Ovary (tissue), 9 donors: Measurements from ENCODE around the gene GNG14. TPM values are rescaled to one million over a fixed set of nuclear protein-coding genes. Genes with fewer than 3 reads are reported as not detected.

ENCODE experiments used
- DNase-seq, 5 donors: peaks; one replicate each; pipeline ENCODE4 v3.0.0-alpha.2; 2019 to 2020
- H3K27ac ChIP-seq, 2 donors: fragments of 200-600 bp; one replicate each; pipeline versions ENCODE4 v1.5.1 to v1.8.0; 2019 to 2022
- H3K27me3 ChIP-seq: fragments of 200-600 bp; one replicate; pipeline ENCODE4 v1.8.0; 2022
- H3K36me3 ChIP-seq: fragments of 200-600 bp; sonication (generic); one replicate; pipeline ENCODE4 v1.5.1; 2019
- H3K4me1 ChIP-seq: one replicate; pipeline ENCODE4 v1.8.1; 2013; ENCODE audit warnings: mild to moderate bottlenecking, moderate library complexity; ENCODE audit not compliant: insufficient read depth
- H3K4me3 ChIP-seq: fragments of 200-600 bp; sonication (generic); one replicate; pipeline ENCODE4 v1.5.1; 2017
- H3K9me3 ChIP-seq, 2 donors: fragments of 200-600 bp in 1 of 2; sonication (generic) in 1 of 2; one replicate each; pipeline versions ENCODE4 v1.5.1 to v1.8.1; 2013 to 2019; ENCODE audit warnings: mild to moderate bottlenecking in 1 of 2, moderate library complexity in 1 of 2
- EP300 ChIP-seq: sonication (generic); formaldehyde crosslinking; IDR thresholded peaks from one replicate; pipeline ENCODE4 v1.6.1; 2017; ENCODE audit warnings: antibody characterized with exemption
- POLR2A ChIP-seq: fragments of 450-650 bp; IDR thresholded peaks from one replicate; pipeline ENCODE4 v1.6.1; 2017; ENCODE audit warnings: antibody characterized with exemption, mild to moderate bottlenecking, moderate library complexity
- WGBS, 3 donors: extraction: QIAGEN DNeasy Blood & Tissue Kit in 1 of 3; methylation state at CpG; one replicate each; pipeline versions ENCODE4 v1.1.5 to v1.1.7; 2013 to 2017; 5-methylcytosine and 5-hydroxymethylcytosine counted together
- intact Hi-C, 4 donors: fragments of 100-400 bp; cut with DNase I; formaldehyde crosslinking; loops; one replicate each; pipeline versions ENCODE4 v1.11.0 to v1.15.1; 2022 to 2023
- polyA plus RNA-seq, 2 donors: library from polyadenylated mRNA; stranded (reverse); fragments of 200-250 nt in 1 of 2; fragments of 350-450 nt in 1 of 2; fragmentation: Illumina TruSeq in 1 of 2; extraction: RNeasy Lipid Tissue Mini Kit (QIAGEN cat#74804) in 1 of 2; gene quantifications; one replicate each; pipeline ENCODE4 v1.2.3, GENCODE V29; 2013 to 2014
- small RNA-seq: library from RNA; depleted of rRNA; stranded (forward); fragments of <200 nt; gene quantifications from one replicate; pipeline ENCODE3, GENCODE V24; 2016
- total RNA-seq, 7 donors: library from RNA; depleted of rRNA in 2 of 7; stranded (reverse); fragments of >200 nt in 2 of 7; fragmentation: NEBNext Ultra II Directional in 3 of 7; extraction: Animal tissue kit (Norgen Biotek cat#: 25700) in 3 of 7; gene quantifications; one replicate each; pipeline versions ENCODE4 v1.1.0 to v1.2.4, GENCODE V29; 2016 to 2023
- TF ChIP-seq, protein P1 (sequence below), 3 donors: fragments of 450-650 bp in 2 of 3; fragments of 200-600 bp in 1 of 3; IDR thresholded peaks; one replicate each; pipeline versions ENCODE4 v1.5.1 to v1.8.0; 2016 to 2022; ENCODE audit warnings: antibody characterized with exemption in 3 of 3, mild to moderate bottlenecking in 1 of 3
- donor health status: DM: no; HTN: no; CAD: no; lungs with moderate emphysema.
- donor health status: DM: no; HTN: no; CAD: no.
- donor health status: Bipolar disorder and iron deficiency.
- donor health status: DM: yes; HTN: yes; CAD: no.
- donor health status: DM: no; HTN: no; CAD: no.
- donor health status: DM: yes; HTN: yes; CAD: no.

GNG14 gene
- total and polyA plus RNA-seq, 9 donors = not detected

- no peaks in the 10 kb centered on the region for H3K36me3 ChIP-seq
- H3K4me3 ChIP-seq = peak within 1 kb of the TSS; percentile 87
- no peaks in the 10 kb centered on the region for H3K27me3 ChIP-seq
- no peaks in the 10 kb centered on the region for H3K9me3 ChIP-seq
- peak; percentile 71 to 94 (median 83) for DNase-seq
- TF ChIP-seq EP300 (no peak), POLR2A (peak; percentile 53)
- TF ChIP-seq, protein P1, sequence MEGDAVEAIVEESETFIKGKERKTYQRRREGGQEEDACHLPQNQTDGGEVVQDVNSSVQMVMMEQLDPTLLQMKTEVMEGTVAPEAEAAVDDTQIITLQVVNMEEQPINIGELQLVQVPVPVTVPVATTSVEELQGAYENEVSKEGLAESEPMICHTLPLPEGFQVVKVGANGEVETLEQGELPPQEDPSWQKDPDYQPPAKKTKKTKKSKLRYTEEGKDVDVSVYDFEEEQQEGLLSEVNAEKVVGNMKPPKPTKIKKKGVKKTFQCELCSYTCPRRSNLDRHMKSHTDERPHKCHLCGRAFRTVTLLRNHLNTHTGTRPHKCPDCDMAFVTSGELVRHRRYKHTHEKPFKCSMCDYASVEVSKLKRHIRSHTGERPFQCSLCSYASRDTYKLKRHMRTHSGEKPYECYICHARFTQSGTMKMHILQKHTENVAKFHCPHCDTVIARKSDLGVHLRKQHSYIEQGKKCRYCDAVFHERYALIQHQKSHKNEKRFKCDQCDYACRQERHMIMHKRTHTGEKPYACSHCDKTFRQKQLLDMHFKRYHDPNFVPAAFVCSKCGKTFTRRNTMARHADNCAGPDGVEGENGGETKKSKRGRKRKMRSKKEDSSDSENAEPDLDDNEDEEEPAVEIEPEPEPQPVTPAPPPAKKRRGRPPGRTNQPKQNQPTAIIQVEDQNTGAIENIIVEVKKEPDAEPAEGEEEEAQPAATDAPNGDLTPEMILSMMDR (IDR thresholded peaks at IDR 0.05) = peak in 2 of 3 donors; percentile 42 to 58
- H3K27ac ChIP-seq = peak within 1 kb of the TSS; percentile 52 to 77
- H3K4me1 ChIP-seq = peaks cover 16% of the 10 kb centered on the region
- 0 to 1% (median 0%) methylated on average over 24 to 29 of the region's 29 CpGs for WGBS, 3 donors
- intact Hi-C loops = loop anchor here in 1 of 4 donors (2.0 kb wide), 1 partner anchor 40 kb away; no protein-coding TSS in a partner anchor
Observed at GRCh38 chr19:12736995-12737834, 49.4 kb downstream of the GNG14 start, which contains the start of gene GET3. Gene GET3 (plus strand): TSS chr19:12737497. CDS start chr19:12737506, 9 bp downstream.

DNA sequence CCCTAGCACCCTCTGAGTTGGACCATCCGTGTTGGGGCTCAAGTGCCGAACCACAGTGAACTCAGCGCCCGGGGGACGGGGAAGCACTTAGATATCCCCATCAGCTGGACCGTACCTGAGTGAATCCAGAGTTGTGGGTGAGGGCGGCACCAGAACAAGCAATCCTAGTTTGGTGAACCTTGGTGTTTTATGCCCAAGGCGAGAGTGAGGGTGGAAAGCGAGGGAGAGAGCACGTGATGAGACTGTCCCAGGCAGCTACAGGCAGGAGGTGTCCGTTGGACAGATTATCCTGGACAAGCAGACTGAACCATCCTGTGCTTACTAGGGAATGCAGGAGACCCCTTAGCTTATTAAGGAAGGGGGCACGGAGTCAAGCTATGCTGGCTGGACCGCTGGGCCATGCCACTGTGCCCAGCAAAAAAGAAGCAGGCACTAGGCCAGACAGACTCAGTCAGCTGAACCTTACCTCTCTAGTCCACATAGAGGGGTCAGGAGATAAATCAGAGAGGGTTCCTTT is 50.1 kb downstream of the GNG14 start:
- Histone ChIP-seq H3K9me3 (no peaks in the 10 kb centered on the region), H3K4me1 (peaks cover 13% of the 10 kb centered on the region), H3K27me3 (no peaks in the 10 kb centered on the region), H3K27ac (no peak overlapping the region), H3K36me3 (no peaks in the 10 kb centered on the region), H3K4me3 (peak overlapping the region; percentile 87)
- intact Hi-C loops = loop anchor here in 1 of 4 donors (2.0 kb wide), 1 partner anchor 39 kb away; no protein-coding TSS in a partner anchor
- no peak for DNase-seq
- TF ChIP-seq EP300 (no peak), POLR2A (no peak)
- TF ChIP-seq, protein P1 (IDR thresholded peaks at IDR 0.05) = no peak
- 6 to 12% (median 7%) methylated on average over 13 of the region's 13 CpGs for WGBS, 3 donors

Small RNA genes within 50 kb of the gene (small RNA-seq; reads per million reads assigned to genes)
- 38.4 reads per million, percentile 89 among the genes with 10 or more reads in this experiment for gene SNORD41

Other genes with a start within 250 kb of the GNG14 start
- gene ZNF443, start 247.0 kb upstream of the GNG14 start, total RNA-seq = 1 to 10 TPM; 2.1 to 5.7 (median 4.4) TPM
- 1 to 10 TPM; 2.7 to 3.3 TPM for gene ZNF443, start 247.0 kb upstream of the GNG14 start, polyA plus RNA-seq
- gene ZNF709, start 203.2 kb upstream of the GNG14 start, total RNA-seq = 1 to 10 TPM; 3.9 to 9.7 (median 7.6) TPM
- 1 to 10 TPM; 2.5 to 3.0 TPM for gene ZNF709, start 203.2 kb upstream of the GNG14 start, polyA plus RNA-seq
- gene ZNF564, start 136.5 kb upstream of the GNG14 start, total RNA-seq = 10 to 100 TPM in 6 of 7 donors, 1 to 10 TPM in 1; 7.9 to 23.2 (median 16.6) TPM
- gene ZNF564, start 136.5 kb upstream of the GNG14 start, polyA plus RNA-seq = 1 to 10 TPM; 7.2 to 8.8 TPM
- 10 to 100 TPM in 1 of 7 donors, 1 to 10 TPM in 6; 5.3 to 12.5 (median 7.2) TPM for gene ZNF490, start 77.2 kb upstream of the GNG14 start, total RNA-seq
- gene ZNF490, start 77.2 kb upstream of the GNG14 start, polyA plus RNA-seq = 1 to 10 TPM in 1 of 2 donors, under 1 TPM in 1; 0.98 to 3.7 TPM
- 10 to 100 TPM; 16.4 to 44.3 (median 35.2) TPM for gene ZNF791, start 77.1 kb upstream of the GNG14 start, total RNA-seq
- gene ZNF791, start 77.1 kb upstream of the GNG14 start, polyA plus RNA-seq = 10 to 100 TPM; 13.6 to 21.7 TPM
- 10 to 100 TPM; 17.8 to 63.7 (median 49.8) TPM for gene MAN2B1, start 21.3 kb upstream of the GNG14 start, total RNA-seq
- 10 to 100 TPM; 23.5 to 35.0 TPM for gene MAN2B1, start 21.3 kb upstream of the GNG14 start, polyA plus RNA-seq
- gene WDR83, start 21.2 kb upstream of the GNG14 start, total RNA-seq = 10 to 100 TPM; 10.5 to 15.1 (median 11.9) TPM
- 10 to 100 TPM in 1 of 2 donors, 1 to 10 TPM in 1; 2.8 to 16.3 TPM for gene WDR83, start 21.2 kb upstream of the GNG14 start, polyA plus RNA-seq
- 100 to 1,000 TPM in 1 of 7 donors, 10 to 100 TPM in 6; 63.7 to 147 (median 89.7) TPM for gene DHPS, start 6.1 kb upstream of the GNG14 start, total RNA-seq
- gene DHPS, start 6.1 kb upstream of the GNG14 start, polyA plus RNA-seq = 10 to 100 TPM; 72.8 to 92.7 TPM
- gene FBXW9, start 8.6 kb downstream of the GNG14 start, total RNA-seq = 10 to 100 TPM in 1 of 7 donors, 1 to 10 TPM in 6; 3.5 to 14.8 (median 5.2) TPM
- gene FBXW9, start 8.6 kb downstream of the GNG14 start, polyA plus RNA-seq = 1 to 10 TPM in 1 of 2 donors, under 1 TPM in 1; 0.37 to 6.8 TPM
- gene TNPO2, start 35.9 kb downstream of the GNG14 start, total RNA-seq = 100 to 1,000 TPM in 2 of 7 donors, 10 to 100 TPM in 5; 42.1 to 109 (median 89.9) TPM
- gene TNPO2, start 35.9 kb downstream of the GNG14 start, polyA plus RNA-seq = 10 to 100 TPM; 41.5 to 51.6 TPM
- 100 to 1,000 TPM; 134 to 476 (median 186) TPM for gene TRIR, start 46.7 kb downstream of the GNG14 start, total RNA-seq
- gene TRIR, start 46.7 kb downstream of the GNG14 start, polyA plus RNA-seq = 100 to 1,000 TPM; 243 to 288 TPM
- gene GET3, start 49.5 kb downstream of the GNG14 start, total RNA-seq = 10 to 100 TPM; 26.2 to 59.0 (median 47.7) TPM
- gene GET3, start 49.5 kb downstream of the GNG14 start, polyA plus RNA-seq = 10 to 100 TPM; 42.6 to 68.1 TPM
- not detected for gene BEST2, start 63.8 kb downstream of the GNG14 start, total RNA-seq
- gene BEST2, start 63.8 kb downstream of the GNG14 start, polyA plus RNA-seq = not detected
- 10 to 100 TPM; 24.9 to 52.2 (median 27.9) TPM for gene HOOK2, start 87.6 kb downstream of the GNG14 start, total RNA-seq
- 10 to 100 TPM; 12.2 to 23.5 TPM for gene HOOK2, start 87.6 kb downstream of the GNG14 start, polyA plus RNA-seq
- gene JUNB, start 103.5 kb downstream of the GNG14 start, total RNA-seq = 1,000 to 10,000 TPM in 2 of 7 donors, 100 to 1,000 TPM in 5; 154 to 3,039 (median 413) TPM
- 100 to 1,000 TPM in 1 of 2 donors, 1 to 10 TPM in 1; 6.8 to 570 TPM for gene JUNB, start 103.5 kb downstream of the GNG14 start, polyA plus RNA-seq
- 100 to 1,000 TPM; 191 to 321 (median 263) TPM for gene PRDX2, start 113.8 kb downstream of the GNG14 start, total RNA-seq
- 100 to 1,000 TPM in 1 of 2 donors, 10 to 100 TPM in 1; 98.3 to 237 TPM for gene PRDX2, start 113.8 kb downstream of the GNG14 start, polyA plus RNA-seq
- gene THSD8, start 114.1 kb downstream of the GNG14 start, total RNA-seq = 1 to 10 TPM in 5 of 7 donors, under 1 TPM in 1, not detected in 1; 0.71 to 5.4 (median 2.6) TPM
- 1 to 10 TPM; 1.4 to 7.2 TPM for gene THSD8, start 114.1 kb downstream of the GNG14 start, polyA plus RNA-seq
- 10 to 100 TPM in 1 of 7 donors, 1 to 10 TPM in 6; 1.2 to 12.2 (median 7.7) TPM for gene RNASEH2A, start 118.6 kb downstream of the GNG14 start, total RNA-seq
- 1 to 10 TPM; 1.6 to 8.0 TPM for gene RNASEH2A, start 118.6 kb downstream of the GNG14 start, polyA plus RNA-seq
- not detected for gene RTBDN, start 146.6 kb downstream of the GNG14 start, total RNA-seq
- gene RTBDN, start 146.6 kb downstream of the GNG14 start, polyA plus RNA-seq = not detected
- gene MAST1, start 150.5 kb downstream of the GNG14 start, total RNA-seq = 1 to 10 TPM in 4 of 7 donors, under 1 TPM in 3; 0.25 to 1.4 (median 1.1) TPM
- 1 to 10 TPM in 1 of 2 donors, under 1 TPM in 1; 0.40 to 2.4 TPM for gene MAST1, start 150.5 kb downstream of the GNG14 start, polyA plus RNA-seq
- gene DNASE2, start 193.5 kb downstream of the GNG14 start, total RNA-seq = 10 to 100 TPM; 20.9 to 35.8 (median 26.5) TPM
- gene DNASE2, start 193.5 kb downstream of the GNG14 start, polyA plus RNA-seq = 10 to 100 TPM; 43.1 to 54.2 TPM
- gene KLF1, start 199.2 kb downstream of the GNG14 start, total RNA-seq = under 1 TPM in 1 of 7 donors, not detected in 6; 0.13 TPM
- gene KLF1, start 199.2 kb downstream of the GNG14 start, polyA plus RNA-seq = not detected
- 10 to 100 TPM; 17.7 to 36.3 (median 28.4) TPM for gene GCDH, start 203.2 kb downstream of the GNG14 start, total RNA-seq
- gene GCDH, start 203.2 kb downstream of the GNG14 start, polyA plus RNA-seq = 10 to 100 TPM; 11.9 to 35.3 TPM
- 1 to 10 TPM in 1 of 7 donors, under 1 TPM in 4, not detected in 2; 0.23 to 1.6 (median 0.56) TPM for gene SYCE2, start 231.3 kb downstream of the GNG14 start, total RNA-seq
- under 1 TPM; 0.17 to 0.20 TPM for gene SYCE2, start 231.3 kb downstream of the GNG14 start, polyA plus RNA-seq
- 10 to 100 TPM; 21.9 to 50.2 (median 43.9) TPM for gene FARSA, start 245.7 kb downstream of the GNG14 start, total RNA-seq
- gene FARSA, start 245.7 kb downstream of the GNG14 start, polyA plus RNA-seq = 10 to 100 TPM in 1 of 2 donors, 1 to 10 TPM in 1; 8.0 to 25.1 TPM